Mesendoderm (in vitro differentiated cells): Measurements from ENCODE around the gene SNCG.

Source experiments
- DNase-seq: peaks from one replicate; pipeline ENCODE4 v3.0.0; 2013
- H2AK5ac ChIP-seq: 2 replicates; pipeline ENCODE4 v1.6.1; 2013; ENCODE audit warnings: low read length, inconsistent platforms
- H2BK120ac ChIP-seq: 2 replicates; pipeline ENCODE4 v1.6.1; 2013; ENCODE audit warnings: low read depth, mild to moderate bottlenecking, low read length, moderate library complexity, mixed read lengths
- H2BK15ac ChIP-seq: replicated peaks from 2 replicates; pipeline ENCODE4 v1.6.1; 2013; ENCODE audit warnings: low read depth, mild to moderate bottlenecking, moderate library complexity
- H2BK5ac ChIP-seq: 2 replicates; pipeline ENCODE4 v1.6.1; 2013; ENCODE audit warnings: low read length, inconsistent platforms
- H3K18ac ChIP-seq: 2 replicates; pipeline ENCODE4 v1.6.1; 2013; ENCODE audit warnings: mild to moderate bottlenecking, low read length, mixed read lengths
- H3K23ac ChIP-seq: one replicate; pipeline ENCODE4 v1.6.1; 2013; ENCODE audit warnings: low read length
- H3K27ac ChIP-seq: 2 replicates; pipeline ENCODE4 v1.5.1; 2013; ENCODE audit warnings: low read depth, mild to moderate bottlenecking, inconsistent platforms, low read length, moderate library complexity
- H3K27me3 ChIP-seq: 2 replicates; pipeline ENCODE4 v1.6.1; 2013; ENCODE audit warnings: low read length, control low read depth, mild to moderate bottlenecking, inconsistent platforms; ENCODE audit not compliant: insufficient read depth, poor library complexity
- H3K36me3 ChIP-seq: 2 replicates; pipeline ENCODE4 v1.6.1; 2013; ENCODE audit warnings: low read length, inconsistent platforms; ENCODE audit not compliant: control insufficient read depth, insufficient read depth
- H3K4ac ChIP-seq: one replicate; pipeline ENCODE4 v1.6.1; 2013; ENCODE audit warnings: low read depth, mild to moderate bottlenecking, low read length, moderate library complexity
- H3K4me1 ChIP-seq: 2 replicates; pipeline ENCODE4 v1.6.1; 2013; ENCODE audit warnings: low read depth, low read length, inconsistent platforms; ENCODE audit not compliant: control insufficient read depth
- H3K4me2 ChIP-seq: 2 replicates; pipeline ENCODE4 v1.6.1; 2013; ENCODE audit warnings: low read length
- H3K4me3 ChIP-seq: 2 replicates; pipeline ENCODE4 v1.5.1; 2013; ENCODE audit warnings: mild to moderate bottlenecking, low read length
- H3K56ac ChIP-seq: one replicate; pipeline ENCODE4 v1.6.1; 2013; ENCODE audit warnings: low read length
- H3K79me1 ChIP-seq: 2 replicates; pipeline ENCODE4 v1.6.1; 2013; ENCODE audit warnings: low read length, inconsistent platforms
- H3K79me2 ChIP-seq: 2 replicates; pipeline ENCODE4 v1.6.1; 2013; ENCODE audit warnings: mild to moderate bottlenecking, low read length; ENCODE audit not compliant: control insufficient read depth, insufficient read depth
- H3K9ac ChIP-seq: 2 replicates; pipeline ENCODE4 v1.6.1; 2013; ENCODE audit warnings: low read length, inconsistent platforms
- H4K5ac ChIP-seq: one replicate; pipeline ENCODE4 v1.6.1; 2013; ENCODE audit warnings: low read length
- H4K8ac ChIP-seq: one replicate; pipeline ENCODE4 v1.6.1; 2013; ENCODE audit warnings: low read depth, mild to moderate bottlenecking, control low read depth, low read length, moderate library complexity
- WGBS: extraction: QIAGEN DNeasy Blood & Tissue Kit; methylation state at CpG from one replicate; pipeline ENCODE4 v1.1.7; 2013; ENCODE audit warnings: low lambda C conversion rate, missing lambda C conversion rate; ENCODE audit not compliant: insufficient coverage; ENCODE audit errors: extremely low coverage; 5-methylcytosine and 5-hydroxymethylcytosine counted together

The SNCG gene

DNA sequence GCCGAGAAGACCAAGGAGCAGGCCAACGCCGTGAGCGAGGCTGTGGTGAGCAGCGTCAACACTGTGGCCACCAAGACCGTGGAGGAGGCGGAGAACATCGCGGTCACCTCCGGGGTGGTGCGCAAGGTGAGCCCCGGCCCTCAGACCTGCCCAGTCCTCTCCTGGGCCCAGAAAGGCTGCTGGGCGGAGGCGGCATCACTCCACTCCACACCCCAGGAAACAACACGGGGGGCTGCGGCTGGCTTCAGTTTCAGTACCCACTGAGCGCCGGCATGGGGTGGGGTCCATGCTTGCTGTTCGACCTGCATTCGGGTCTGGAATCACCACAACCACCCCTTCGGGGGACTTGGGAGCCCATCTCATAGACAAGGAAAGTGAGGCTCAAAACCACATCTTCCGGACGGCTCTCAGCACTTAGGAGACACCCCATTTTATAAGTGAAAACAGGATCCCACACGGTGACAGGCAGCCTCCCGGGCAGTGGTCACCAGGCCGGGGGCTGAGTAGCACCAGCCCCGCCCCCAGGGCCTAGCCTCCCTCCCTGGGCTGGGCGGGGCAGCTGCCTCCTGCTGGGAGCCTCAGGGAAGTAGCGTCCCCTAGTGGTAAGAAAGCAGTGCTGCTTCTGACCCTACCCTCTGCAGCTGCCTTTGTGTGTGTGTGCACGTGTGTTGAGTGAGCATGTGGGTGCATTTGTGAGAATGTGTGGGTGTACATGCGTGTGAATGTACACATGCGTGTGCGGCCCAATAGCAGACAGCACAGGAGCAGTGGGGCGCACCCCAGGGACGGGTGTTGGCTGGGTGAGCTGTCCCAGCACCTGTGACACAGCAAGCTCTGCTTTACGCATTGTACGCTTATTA lies 1.8 kb downstream of the SNCG start:
- Histone ChIP-seq H3K36me3 (no peaks in the 10 kb centered on the region), H3K4me1 (peaks cover 22% of the 10 kb centered on the region)

DNA sequence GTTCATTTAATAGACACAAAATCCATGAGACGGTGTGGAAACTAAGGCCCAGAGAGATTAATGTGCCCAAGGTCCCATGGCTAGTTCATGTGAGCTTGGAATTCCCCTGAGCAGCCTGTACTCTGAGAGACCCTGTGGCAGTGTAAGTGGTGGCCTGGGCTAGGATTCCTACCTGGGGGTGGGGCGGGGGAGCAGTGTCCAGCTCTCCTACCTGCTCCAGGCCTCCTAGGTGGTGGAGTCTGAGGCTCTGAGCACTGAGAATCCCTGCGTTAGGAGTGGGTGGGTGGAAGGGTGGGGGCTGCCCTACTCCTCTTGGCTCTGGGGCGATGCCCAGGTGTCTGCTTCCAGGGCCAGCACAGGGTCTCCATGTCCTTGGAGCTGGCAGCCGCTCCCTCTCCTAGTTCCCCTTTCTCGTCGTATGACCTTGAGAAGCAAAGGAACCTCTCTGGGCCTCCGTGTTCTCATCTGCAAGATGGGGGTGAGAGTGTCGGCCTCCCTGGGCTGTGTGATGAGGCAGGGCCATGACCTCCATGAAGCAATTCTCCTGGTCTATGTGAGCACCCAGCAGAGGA lies 2.5 kb downstream of the SNCG start:
- Histone ChIP-seq H3K56ac (peak overlapping the region; percentile 84), H3K27ac (no peak overlapping the region), H3K4me3 (no peak overlapping the region), H3K18ac (no peak overlapping the region), H4K8ac (no peak overlapping the region), H3K23ac (no peak overlapping the region), H3K9ac (peak overlapping the region; percentile 42), H3K79me2 (no peaks in the 10 kb centered on the region), H3K4ac (no peak overlapping the region), H2BK15ac (no peak overlapping the region), H2BK120ac (no peak overlapping the region), H4K5ac (no peak overlapping the region), H3K36me3 (no peaks in the 10 kb centered on the region), H3K4me1 (peaks cover 15% of the 10 kb centered on the region), H2BK5ac (no peak overlapping the region), H3K79me1 (no peaks in the 10 kb centered on the region), H2AK5ac (peak overlapping the region; percentile 100), H3K27me3 (no peaks in the 10 kb centered on the region), H3K4me2 (no peak overlapping the region)
- no peak for DNase-seq
- no CpG with 5 or more reads among the region's 9 CpGs for WGBS

More for the DNA sequence above, 1.8 kb downstream of the SNCG start:
- Histone ChIP-seq H3K4me2 (no peak overlapping the region), H3K9ac (peak overlapping the region; percentile 42), H3K18ac (peak overlapping the region; percentile 4), H3K79me1 (no peaks in the 10 kb centered on the region), H3K4me3 (no peak overlapping the region), H4K8ac (no peak overlapping the region), H4K5ac (no peak overlapping the region), H3K56ac (peak overlapping the region; percentile 84), H3K27me3 (no peaks in the 10 kb centered on the region), H3K79me2 (no peaks in the 10 kb centered on the region), H3K23ac (peak overlapping the region; percentile 34), H3K4ac (no peak overlapping the region), H3K27ac (no peak overlapping the region), H2BK120ac (peak overlapping the region; percentile 1), H2BK15ac (no peak overlapping the region), H2AK5ac (peak overlapping the region; percentile 100), H2BK5ac (peak overlapping the region; percentile 78)
- DNase-seq: peak; percentile 87
- no CpG with 5 or more reads among the region's 37 CpGs for WGBS

DNA sequence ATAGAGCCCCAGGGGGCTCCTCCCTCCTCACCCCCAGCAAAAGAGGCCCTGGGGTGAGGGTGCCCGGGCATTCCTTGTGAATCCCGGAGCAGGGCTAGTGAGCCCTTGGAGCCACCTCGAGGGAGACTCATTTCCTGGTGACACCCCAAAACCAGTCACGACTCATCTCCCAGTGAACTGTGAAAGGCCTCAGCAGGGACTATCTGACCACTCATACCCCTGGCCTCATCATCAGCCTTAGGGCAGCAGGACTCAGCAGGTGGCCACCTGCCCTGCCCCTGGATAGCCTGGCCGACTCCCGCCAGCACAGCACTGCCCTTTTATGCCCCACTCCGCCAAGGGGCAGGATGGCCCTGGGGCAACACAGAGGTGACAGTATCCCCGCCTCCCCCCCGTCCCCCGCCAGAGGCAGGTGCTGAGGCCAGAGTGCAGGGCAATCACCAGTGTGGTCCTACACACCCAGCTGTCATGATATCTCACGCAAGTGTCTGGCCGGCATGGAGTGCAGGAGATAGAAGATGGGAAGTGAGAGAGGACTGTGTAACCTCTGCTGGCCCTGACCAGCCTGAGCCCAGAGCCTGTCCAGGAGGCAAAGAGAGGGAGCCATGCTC lies 3.2 kb downstream of the SNCG start:
- no peaks in the 10 kb centered on the region for H3K79me2 ChIP-seq
- H3K4me1 ChIP-seq: peaks cover 13% of the 10 kb centered on the region
- no peak overlapping the region for H4K5ac ChIP-seq
- no peaks in the 10 kb centered on the region for H3K79me1 ChIP-seq
- no peak overlapping the region for H4K8ac ChIP-seq
- H2AK5ac ChIP-seq: no peak overlapping the region
- no peak overlapping the region for H2BK120ac ChIP-seq
- no peak overlapping the region for H3K27ac ChIP-seq
- H3K9ac ChIP-seq: no peak overlapping the region
- H3K4ac ChIP-seq: no peak overlapping the region
- no CpG with 5 or more reads among the region's 12 CpGs for WGBS
- no peaks in the 10 kb centered on the region for H3K27me3 ChIP-seq
- H3K36me3 ChIP-seq: no peaks in the 10 kb centered on the region
- H3K4me3 ChIP-seq: no peak overlapping the region
- H3K18ac ChIP-seq: no peak overlapping the region
- H3K56ac ChIP-seq: no peak overlapping the region
- no peak overlapping the region for H3K23ac ChIP-seq
- no peak for DNase-seq
- H2BK5ac ChIP-seq: no peak overlapping the region
- no peak overlapping the region for H3K4me2 ChIP-seq
- no peak overlapping the region for H2BK15ac ChIP-seq

DNA sequence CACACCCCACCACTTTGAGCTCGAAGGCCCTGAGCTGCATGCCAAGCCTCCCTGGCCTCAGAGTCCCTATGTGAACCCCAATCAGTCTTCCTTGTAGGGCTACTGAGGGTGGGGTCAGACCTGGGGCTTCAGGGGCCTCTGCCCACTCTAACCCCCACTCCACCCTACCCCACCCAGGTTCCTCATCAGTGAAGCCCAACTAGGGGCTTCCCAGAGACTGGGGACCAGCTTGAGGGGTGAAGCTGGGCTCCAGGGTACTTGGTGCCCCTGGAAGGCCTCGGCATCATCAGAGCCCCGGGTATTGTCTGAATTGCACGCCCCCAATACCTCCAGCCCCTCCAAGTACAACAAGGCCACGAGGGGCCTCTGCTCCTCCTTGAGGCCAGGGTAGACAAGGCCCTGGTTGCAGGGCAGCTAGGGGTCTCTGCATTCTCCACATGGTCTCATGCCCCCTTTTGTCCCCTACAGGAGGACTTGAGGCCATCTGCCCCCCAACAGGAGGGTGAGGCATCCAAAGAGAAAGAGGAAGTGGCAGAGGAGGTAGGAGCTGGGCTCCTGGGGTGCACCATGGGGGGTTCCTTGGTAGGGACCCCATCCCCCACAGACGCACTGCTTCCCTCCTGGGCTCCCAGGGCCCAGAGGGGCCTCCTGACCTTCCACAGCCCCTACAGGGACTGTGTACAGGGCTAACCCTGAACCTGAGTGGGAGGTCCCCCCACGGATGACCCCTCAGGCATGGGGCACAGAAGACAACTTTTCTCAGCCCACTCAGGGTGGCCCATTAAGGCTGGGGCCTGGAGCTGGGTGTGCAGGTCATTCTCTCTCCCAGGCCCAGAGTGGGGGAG lies 4.0 kb downstream of the SNCG start:
- Histone ChIP-seq H3K18ac (no peak overlapping the region), H3K23ac (no peak overlapping the region), H4K8ac (no peak overlapping the region), H3K27ac (no peak overlapping the region), H3K4me1 (peaks cover 13% of the 10 kb centered on the region), H3K4ac (no peak overlapping the region), H2BK15ac (no peak overlapping the region), H4K5ac (no peak overlapping the region), H2BK120ac (no peak overlapping the region), H3K79me1 (no peaks in the 10 kb centered on the region), H3K9ac (no peak overlapping the region), H3K56ac (no peak overlapping the region), H3K27me3 (no peaks in the 10 kb centered on the region), H2AK5ac (no peak overlapping the region), H3K79me2 (no peaks in the 10 kb centered on the region), H3K4me2 (no peak overlapping the region), H3K36me3 (no peaks in the 10 kb centered on the region), H3K4me3 (no peak overlapping the region), H2BK5ac (no peak overlapping the region)
- DNase-seq: no peak
- WGBS: no CpG with 5 or more reads among the region's 7 CpGs

DNA sequence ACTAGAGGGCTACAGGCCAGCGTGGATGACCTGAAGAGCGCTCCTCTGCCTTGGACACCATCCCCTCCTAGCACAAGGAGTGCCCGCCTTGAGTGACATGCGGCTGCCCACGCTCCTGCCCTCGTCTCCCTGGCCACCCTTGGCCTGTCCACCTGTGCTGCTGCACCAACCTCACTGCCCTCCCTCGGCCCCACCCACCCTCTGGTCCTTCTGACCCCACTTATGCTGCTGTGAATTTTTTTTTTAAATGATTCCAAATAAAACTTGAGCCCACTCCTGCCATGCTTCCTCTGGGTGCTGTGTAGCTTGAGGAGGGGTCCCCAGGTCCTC lies 4.5 kb downstream of the SNCG start:
- H2BK15ac ChIP-seq: no peak overlapping the region
- no peak overlapping the region for H3K56ac ChIP-seq
- no peak overlapping the region for H3K27ac ChIP-seq
- no CpG with 5 or more reads among the region's 7 CpGs for WGBS
- H3K18ac ChIP-seq: no peak overlapping the region
- no peak overlapping the region for H3K9ac ChIP-seq
- no peak overlapping the region for H2BK120ac ChIP-seq
- no peak overlapping the region for H4K8ac ChIP-seq
- H3K23ac ChIP-seq: no peak overlapping the region
- no peaks in the 10 kb centered on the region for H3K79me2 ChIP-seq
- no peak overlapping the region for H2BK5ac ChIP-seq
- no peaks in the 10 kb centered on the region for H3K79me1 ChIP-seq
- no peaks in the 10 kb centered on the region for H3K36me3 ChIP-seq
- no peaks in the 10 kb centered on the region for H3K27me3 ChIP-seq
- peaks cover 13% of the 10 kb centered on the region for H3K4me1 ChIP-seq
- H3K4ac ChIP-seq: no peak overlapping the region
- H3K4me2 ChIP-seq: no peak overlapping the region
- DNase-seq: no peak
- H2AK5ac ChIP-seq: no peak overlapping the region
- H4K5ac ChIP-seq: no peak overlapping the region
- no peak overlapping the region for H3K4me3 ChIP-seq
